Cardiac muscle cell (in vitro differentiated cells and primary cell): Measurements from ENCODE around the gene TOP2A. TPM values are rescaled to one million over a fixed set of nuclear protein-coding genes. Genes with fewer than 3 reads are reported as not detected.
A peak's percentile ranks its signal among the peaks of the same experiment; 100 is the strongest.

Experiments used
- DNase-seq, 2 donors: peaks; one replicate each; pipeline versions ENCODE4 v3.0.0 to v3.0.0-alpha.2; 2010 to 2017; ENCODE audit warnings: low read depth in 1 of 2, low spot score in 1 of 2
- H3K27ac ChIP-seq: fragments of 200-600 bp; sonication (generic); 2 replicates; pipeline ENCODE4 v1.5.1; 2016
- H3K27me3 ChIP-seq: fragments of 200-600 bp; sonication (generic); 2 replicates; pipeline ENCODE4 v1.6.0; 2016; ENCODE audit warnings: control low read depth
- H3K36me3 ChIP-seq: fragments of 200-600 bp; sonication (generic); 2 replicates; pipeline ENCODE4 v1.5.1; 2016; ENCODE audit warnings: control low read depth
- H3K4me1 ChIP-seq: fragments of 200-600 bp; sonication (generic); 2 replicates; pipeline ENCODE4 v1.8.1; 2017; ENCODE audit warnings: low read depth, mild to moderate bottlenecking, mixed run types
- H3K4me3 ChIP-seq: fragments of 200-600 bp; sonication (generic); 2 replicates; pipeline ENCODE4 v1.5.1; 2016; ENCODE audit warnings: mild to moderate bottlenecking
- H3K9me3 ChIP-seq: fragments of 200-600 bp; sonication (generic); 2 replicates; pipeline ENCODE4 v1.5.1; 2017; ENCODE audit warnings: low read depth, mild to moderate bottlenecking, control low read depth
- CTCF ChIP-seq: IDR thresholded peaks from 2 replicates; pipeline ENCODE4 v1.5.1; 2012; ENCODE audit warnings: low read depth, mild to moderate bottlenecking, low read length
- polyA plus RNA-seq: library from polyadenylated mRNA; unstranded; fragments of >200 nt; fragmentation: Nextera tagmentation; extraction: Ambion mirVana; gene quantifications from 2 replicates; pipeline ENCODE4 v1.2.1, GENCODE V29; 2016
- total RNA-seq: library from RNA; depleted of rRNA; stranded (reverse); fragments of >200 nt; gene quantifications from 2 replicates; pipeline ENCODE4 v1.2.3, GENCODE V29; 2016

The TOP2A gene
- total and polyA plus RNA-seq, 2 experiments from 2014 or later = 21.7 to 127 TPM

GRCh38 chr17:40443988-40444899 lies 26.5 kb upstream of the TOP2A start:
- Histone ChIP-seq H3K27ac (no peak overlapping the region), H3K36me3 (no peaks in the 10 kb centered on the region), H3K4me1 (peaks cover 16% of the 10 kb centered on the region), H3K27me3 (no peaks in the 10 kb centered on the region), H3K9me3 (no peaks in the 10 kb centered on the region), H3K4me3 (peak overlapping the region; percentile 47)
- DNase-seq = peak in 1 of 2 donors; percentile 48
- no peak for TF ChIP-seq CTCF

- Histone ChIP-seq H3K4me3 (peak within 1 kb of the TSS; percentile 47), H3K36me3 (no peaks in the 10 kb centered on the region), H3K27ac (no peak within 1 kb of the TSS), H3K9me3 (no peaks in the 10 kb centered on the region), H3K4me1 (peaks cover 16% of the 10 kb centered on the region), H3K27me3 (no peaks in the 10 kb centered on the region)
- peak; percentile 43 for TF ChIP-seq CTCF
- DNase-seq = peak; percentile 86 to 88
These were observed 25.7 kb upstream of the TOP2A start, which contains the start of gene IGFBP4 for GRCh38 chr17:40443196-40443987. Gene IGFBP4, plus strand, starts transcription at chr17:40443450. Its CDS starts 286 bp downstream, at chr17:40443736.

GRCh38 chr17:40442392-40443195 lies 24.9 kb upstream of the TOP2A start:
- Histone ChIP-seq H3K4me3 (peak overlapping the region; percentile 47), H3K27ac (no peak overlapping the region), H3K4me1 (peaks cover 16% of the 10 kb centered on the region), H3K27me3 (no peaks in the 10 kb centered on the region), H3K9me3 (no peaks in the 10 kb centered on the region), H3K36me3 (no peaks in the 10 kb centered on the region)
- DNase-seq = no peak
- no peak for TF ChIP-seq CTCF

- no peaks in the 10 kb centered on the region for H3K27me3 ChIP-seq
- H3K27ac ChIP-seq = no peak overlapping the region
- H3K4me1 ChIP-seq = peaks cover 10% of the 10 kb centered on the region
- no peak for DNase-seq
- H3K4me3 ChIP-seq = no peak overlapping the region
- no peaks in the 10 kb centered on the region for H3K9me3 ChIP-seq
- H3K36me3 ChIP-seq = no peaks in the 10 kb centered on the region
- TF ChIP-seq CTCF = no peak
These were observed 22.5 kb upstream of the TOP2A start for GRCh38 chr17:40440166-40440565.
